ENCODE measurements around the gene REPIN1. TPM values are rescaled to one million over a fixed set of nuclear protein-coding genes. Genes with fewer than 3 reads are reported as not detected.

REPIN1 gene
- total RNA-seq, 1 experiment from 2014 or later, result 106 TPM

GRCh38 chr7:150323682-150324372 lies 44.8 kb upstream of the REPIN1 start:
- Histone ChIP-seq H4K5ac (ENCODE audit: insufficient read length, low read depth, low read length) (no peak overlapping the region), H3K23me2 (ENCODE audit: insufficient read length, low read depth, low read length, poor library complexity, severe bottlenecking) (peaks cover 7% of the 10 kb centered on the region), H3T11ph (ENCODE audit: low read length) (no peak overlapping the region), H3K14ac (ENCODE audit: insufficient read depth, low read length) (peak overlapping the region; percentile 79; the same call in 1 of the 2 replicates), H3K9ac (ENCODE audit: extremely low read depth, insufficient read length, low read length) (peak overlapping the region; percentile 50), H2BK12ac (ENCODE audit: insufficient read length, low read depth, low read length) (no peak overlapping the region), H4K8ac (replicated peaks; ENCODE audit: insufficient read length, low read depth, low read length) (no peak overlapping the region), H3K23ac (ENCODE audit: insufficient read length, low read depth, low read length) (no peak overlapping the region), H2AK5ac (ENCODE audit: insufficient read length, low read length) (no peak overlapping the region), H2BK5ac (ENCODE audit: insufficient read length, low read length) (no peak overlapping the region), H4K20me1 (ENCODE audit: control insufficient read depth, insufficient read depth, insufficient read length) (no peaks in the 10 kb centered on the region), H3K79me2 (ENCODE audit: insufficient read depth, low read length) (no peaks in the 10 kb centered on the region), H3K9me3 (ENCODE audit: control insufficient read depth, low read depth, low read length) (no peaks in the 10 kb centered on the region), H3K4me1 (ENCODE audit: insufficient read depth, low read length) (peaks cover 6% of the 10 kb centered on the region; the same call in 1 of the 2 replicates), H3K4ac (ENCODE audit: low read depth, low read length) (no peak overlapping the region), H2BK120ac (ENCODE audit: low read depth, low read length, poor library complexity, severe bottlenecking) (no peak overlapping the region), H3K56ac (ENCODE audit: insufficient read length, low read depth, low read length) (no peak overlapping the region), H3K18ac (ENCODE audit: insufficient read length, low read depth, low read length) (peak overlapping the region; percentile 72), H3K79me1 (ENCODE audit: insufficient read depth, low read depth, low read length, poor library complexity, severe bottlenecking) (no peaks in the 10 kb centered on the region), H2AFZ (ENCODE audit: low read length) (no peak overlapping the region), H3K27ac (ENCODE audit: insufficient read length, low read depth, low read length) (no peak overlapping the region), H3K27me3 (ENCODE audit: insufficient read depth, low read length) (no peaks in the 10 kb centered on the region), H3K4me2 (ENCODE audit: insufficient read depth, insufficient read length, low read length) (peak overlapping the region; percentile 41), H2BK20ac (ENCODE audit: low read depth, low read length, poor library complexity, severe bottlenecking) (no peak overlapping the region), H4K91ac (ENCODE audit: insufficient read length, low read depth, low read length) (no peak overlapping the region), H2BK15ac (ENCODE audit: low read depth, low read length) (no peak overlapping the region)
- H3K4me3 Mint-ChIP-seq, result peak overlapping the region; percentile 65 to 87; a peak in 3 of 5 replicates
- peak overlapping the region in 1 of 3 experiments; percentile 93; a peak in 3 of 7 replicates for H3K27ac Mint-ChIP-seq
- TF ChIP-seq CTCF (conservative IDR thresholded peaks at IDR 0.05), result no peak
- H3K36me3 Mint-ChIP-seq (ENCODE audit: insufficient read depth in 1 of 3, low read depth in 3 of 3), result peaks cover 0 to 44% (median 0%) of the 10 kb centered on the region in 3 experiments; a peak in 3 of 7 replicates
- peaks cover 27 to 42% of the 10 kb centered on the region in 2 experiments for H3K4me1 Mint-ChIP-seq
- H3K9me3 Mint-ChIP-seq, result no peaks in the 10 kb centered on the region
- peaks cover 30% of the 10 kb centered on the region for H3K27me3 Mint-ChIP-seq (ENCODE audit: low read depth)
- no peak for DNase-seq
- no CpG with 5 or more reads among the region's 16 CpGs for WGBS (ENCODE audit: extremely low coverage, insufficient read length, low lambda C conversion rate)

Measured in H9 (cell line).